Activated B cell treated with CpG ODN at 0.5 μM for 24 hours (primary cell): ENCODE results near the gene OR9G4. TPM values are rescaled to one million over a fixed set of nuclear protein-coding genes. Genes with fewer than 3 reads are reported as not detected.

Source experiments
- ATAC-seq: fragments of 200-7000 bp; cut with Tn5 transposase; one replicate; pipeline ENCODE4 v1.10.0; 2021; ENCODE audit warnings: low read depth, mild to moderate bottlenecking, moderate library complexity
- CTCF ChIA-PET: fragments of 350-600 bp; sonication (Branson Sonifier 250); formaldehyde crosslinking; loops from one replicate; lab custom pipeline; 2021; ENCODE audit warnings: antibody characterized with exemption; lab: Charles Lee
- POLR2A ChIA-PET: fragments of 350-600 bp; sonication (Branson Sonifier 250); formaldehyde crosslinking; loops from one replicate; lab custom pipeline; 2021; ENCODE audit warnings: antibody characterized with exemption; lab: Charles Lee
- DNase-seq: peaks from one replicate; pipeline ENCODE4 v3.0.0; 2022
- H3K27ac Mint-ChIP-seq: one replicate; pipeline ENCODE4 v1.8.0; 2020; ENCODE audit warnings: mixed read lengths
- H3K27me3 Mint-ChIP-seq: one replicate; pipeline ENCODE4 v1.8.0; 2021; ENCODE audit warnings: mixed read lengths
- H3K36me3 Mint-ChIP-seq: one replicate; pipeline ENCODE4 v1.8.0; 2021; ENCODE audit warnings: low read depth, mixed read lengths
- H3K4me1 Mint-ChIP-seq: one replicate; pipeline ENCODE4 v1.8.0; 2021; ENCODE audit warnings: mixed read lengths
- H3K4me3 Mint-ChIP-seq: one replicate; pipeline ENCODE4 v1.8.0; 2020; ENCODE audit warnings: mild to moderate bottlenecking, mixed read lengths
- H3K9me3 Mint-ChIP-seq: one replicate; pipeline ENCODE4 v1.8.0; 2020; ENCODE audit warnings: mixed read lengths
- CTCF ChIP-seq: fragments of 200-600 bp; IDR thresholded peaks from one replicate; pipeline ENCODE4 v1.8.0; 2022; ENCODE audit warnings: antibody characterized with exemption, mild to moderate bottlenecking
- intact Hi-C: fragments of 100-400 bp; cut with micrococcal nuclease; formaldehyde crosslinking; loops from one replicate; pipeline ENCODE4 v1.15.1; 2024
- total RNA-seq: library from RNA; stranded (reverse); gene quantifications from 2 replicates; pipeline ENCODE4 v1.2.3, GENCODE V29; 2022

Gene OR9G4
- not detected in 2 replicates for total RNA-seq

GRCh38 chr11:56748597-56748996 is at the start of gene OR9G4:
TSS of gene OR9G4 (minus strand) at chr11:56748697. CDS start at chr11:56743766, 4,931 bp downstream.
- DNase-seq (no peak), ATAC-seq (no peak)
- H3K4me1 Mint-ChIP-seq = no peaks in the 10 kb centered on the region
- no peaks in the 10 kb centered on the region for H3K36me3 Mint-ChIP-seq
- TF ChIP-seq CTCF = no peak
- ChIA-PET CTCF (no interaction called here), POLR2A (no interaction called here)
- no peaks in the 10 kb centered on the region for H3K27me3 Mint-ChIP-seq
- intact Hi-C loops = no loop called here
- peaks cover 11% of the 10 kb centered on the region for H3K9me3 Mint-ChIP-seq
- no peak within 1 kb of the TSS for H3K27ac Mint-ChIP-seq
- no peak within 1 kb of the TSS for H3K4me3 Mint-ChIP-seq

- H3K36me3 Mint-ChIP-seq = no peaks in the 10 kb centered on the region
- ChIA-PET CTCF (interaction anchor here (0.9 kb wide), 1 partner anchor 8 kb away, joined by 3 read pairs; no protein-coding TSS in a partner anchor), POLR2A (no interaction called here)
- intact Hi-C loops = no loop called here
- no peak for ATAC-seq
- no peaks in the 10 kb centered on the region for H3K27me3 Mint-ChIP-seq
- H3K4me1 Mint-ChIP-seq = no peaks in the 10 kb centered on the region
- no peak for DNase-seq
- no peaks in the 10 kb centered on the region for H3K9me3 Mint-ChIP-seq
- H3K4me3 Mint-ChIP-seq = no peak overlapping the region
- no peak overlapping the region for H3K27ac Mint-ChIP-seq
- peak; percentile 38 for TF ChIP-seq CTCF
These were observed 35.0 kb upstream of the OR9G4 start for GRCh38 chr11:56783448-56784041.

- H3K27ac Mint-ChIP-seq = no peak overlapping the region
- no peak for TF ChIP-seq CTCF
- H3K4me3 Mint-ChIP-seq = no peak overlapping the region
- DNase-seq = no peak
- no peaks in the 10 kb centered on the region for H3K9me3 Mint-ChIP-seq
- ChIA-PET POLR2A (no interaction called here), CTCF (interaction anchor here (0.9 to 2.1 kb wide), 2 partner anchors 9 to 10 kb away, joined by 3 to 5 read pairs; no protein-coding TSS in a partner anchor)
- H3K27me3 Mint-ChIP-seq = no peaks in the 10 kb centered on the region
- intact Hi-C loops = no loop called here
- ATAC-seq = no peak
- H3K36me3 Mint-ChIP-seq = no peaks in the 10 kb centered on the region
- no peaks in the 10 kb centered on the region for H3K4me1 Mint-ChIP-seq
These were observed 33.8 kb upstream of the OR9G4 start for GRCh38 chr11:56782167-56782847.

GRCh38 chr11:56776809-56777208 is 28.3 kb upstream of the OR9G4 start:
- intact Hi-C loops = no loop called here
- ATAC-seq = no peak
- no peaks in the 10 kb centered on the region for H3K9me3 Mint-ChIP-seq
- DNase-seq = no peak
- no peaks in the 10 kb centered on the region for H3K4me1 Mint-ChIP-seq
- H3K27ac Mint-ChIP-seq = no peak overlapping the region
- no peaks in the 10 kb centered on the region for H3K36me3 Mint-ChIP-seq
- H3K27me3 Mint-ChIP-seq = no peaks in the 10 kb centered on the region
- CTCF ChIA-PET = no interaction called here
- POLR2A ChIA-PET = no interaction called here
- no peak for TF ChIP-seq CTCF
- no peak overlapping the region for H3K4me3 Mint-ChIP-seq

GRCh38 chr11:56764976-56765375 is 16.5 kb upstream of the OR9G4 start:
- no peak for TF ChIP-seq CTCF
- DNase-seq (no peak), ATAC-seq (no peak)
- Mint-ChIP-seq H3K27ac (no peak overlapping the region), H3K4me1 (no peaks in the 10 kb centered on the region), H3K36me3 (no peaks in the 10 kb centered on the region), H3K9me3 (peaks cover 5% of the 10 kb centered on the region), H3K4me3 (no peak overlapping the region), H3K27me3 (no peaks in the 10 kb centered on the region)
- POLR2A ChIA-PET = no interaction called here
- intact Hi-C loops = no loop called here
- CTCF ChIA-PET = no interaction called here
